Stimulated activated effector memory CD8-positive, alpha-beta T cell treated with anti-CD3 and anti-CD28 coated beads, Interleukin-12 subunit alpha, Interleukin-12 subunit beta, amount 100 ng/mL, for 72 hours (primary cell): ENCODE measurements around the gene XKR7.

ENCODE experiments used
- ATAC-seq: fragments of 150-1000 bp; cut with Tn5 transposase; 2 replicates; pipeline ENCODE4 v1.10.0; 2021
- DNase-seq, 2 donors: peaks; one replicate each; pipeline ENCODE4 v3.0.0; 2021 to 2022; ENCODE audit warnings: low spot score in 2 of 2
- H3K27ac Mint-ChIP-seq: one replicate; pipeline ENCODE4 v1.8.0; 2022; ENCODE audit warnings: mild to moderate bottlenecking, mixed read lengths
- H3K36me3 Mint-ChIP-seq: one replicate; pipeline ENCODE4 v1.8.0; 2022; ENCODE audit warnings: mild to moderate bottlenecking, mixed read lengths
- H3K4me1 Mint-ChIP-seq: one replicate; pipeline ENCODE4 v1.8.0; 2022; ENCODE audit warnings: mixed read lengths
- H3K4me3 Mint-ChIP-seq: one replicate; pipeline ENCODE4 v1.8.0; 2022; ENCODE audit warnings: mild to moderate bottlenecking, mixed read lengths
- H3K9me3 Mint-ChIP-seq: one replicate; pipeline ENCODE4 v1.8.0; 2022; ENCODE audit warnings: mixed read lengths

Gene XKR7

GRCh38 chr20:31934491-31934890 lies 33.5 kb upstream of the XKR7 start:
- Mint-ChIP-seq H3K4me1 (no peaks in the 10 kb centered on the region), H3K4me3 (no peak overlapping the region), H3K9me3 (no peaks in the 10 kb centered on the region)

DNA sequence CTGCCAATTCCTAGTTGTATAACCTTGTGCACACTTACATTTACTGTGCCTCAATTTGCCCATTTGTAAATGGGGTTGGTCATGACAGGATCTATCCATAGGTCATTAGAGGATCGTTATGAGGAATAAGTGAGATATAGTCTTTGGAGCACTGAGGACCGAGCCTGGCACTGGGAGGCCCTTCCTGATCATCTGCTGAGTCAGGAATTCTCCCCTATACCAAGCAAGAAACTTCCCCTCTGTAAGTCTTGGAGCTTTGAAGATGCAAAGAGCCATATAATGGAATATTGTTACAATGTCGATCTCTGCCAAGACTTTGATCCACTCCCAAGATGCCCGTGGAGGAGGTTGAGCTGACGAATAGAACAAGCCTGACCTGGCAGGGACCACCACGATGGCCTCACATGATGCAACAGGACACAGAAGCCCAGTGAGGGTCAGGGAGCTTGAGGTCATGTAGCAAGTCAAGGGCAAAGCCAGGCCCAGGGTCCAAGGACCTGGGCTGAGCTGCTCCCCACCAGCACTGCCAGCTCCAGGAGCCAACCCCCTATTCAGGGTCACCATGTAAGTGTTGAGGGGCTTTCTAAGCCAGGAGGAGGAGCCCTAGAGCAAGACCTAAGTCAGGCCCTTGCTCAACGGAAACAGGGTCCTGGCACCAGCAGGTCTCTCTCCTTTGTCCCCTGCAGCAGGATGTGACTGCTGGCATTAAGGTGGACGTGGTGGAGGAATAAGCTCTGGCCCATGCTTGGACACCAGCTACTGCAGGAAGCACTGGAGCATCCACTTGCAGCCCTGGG lies 32.8 kb upstream of the XKR7 start:
- Mint-ChIP-seq H3K36me3 (no peaks in the 10 kb centered on the region), H3K4me1 (no peaks in the 10 kb centered on the region), H3K27ac (no peak overlapping the region), H3K9me3 (no peaks in the 10 kb centered on the region), H3K4me3 (no peak overlapping the region)
- ATAC-seq (no peak), DNase-seq (no peak)

More at GRCh38 chr20:31934491-31934890, 33.5 kb upstream of the XKR7 start:
- Mint-ChIP-seq H3K27ac (no peak overlapping the region), H3K36me3 (no peaks in the 10 kb centered on the region)
- ATAC-seq (no peak), DNase-seq (no peak)

GRCh38 chr20:31936420-31936819 lies 31.5 kb upstream of the XKR7 start:
- Mint-ChIP-seq H3K9me3 (no peaks in the 10 kb centered on the region), H3K4me1 (no peaks in the 10 kb centered on the region), H3K27ac (no peak overlapping the region), H3K4me3 (no peak overlapping the region), H3K36me3 (no peaks in the 10 kb centered on the region)
- DNase-seq (no peak), ATAC-seq (no peak)

- no peak for DNase-seq
- Mint-ChIP-seq H3K9me3 (no peaks in the 10 kb centered on the region), H3K27ac (no peak overlapping the region), H3K36me3 (no peaks in the 10 kb centered on the region), H3K4me1 (no peaks in the 10 kb centered on the region), H3K4me3 (no peak overlapping the region)
- ATAC-seq, result no peak
These were observed 30.1 kb upstream of the XKR7 start for GRCh38 chr20:31937820-31938219.

GRCh38 chr20:31939661-31940060 lies 28.3 kb upstream of the XKR7 start:
- ATAC-seq, result no peak
- Mint-ChIP-seq H3K36me3 (peaks cover 5% of the 10 kb centered on the region), H3K9me3 (no peaks in the 10 kb centered on the region), H3K27ac (no peak overlapping the region), H3K4me1 (no peaks in the 10 kb centered on the region), H3K4me3 (no peak overlapping the region)
- DNase-seq, result no peak

- Mint-ChIP-seq H3K27ac (no peak overlapping the region), H3K4me3 (no peak overlapping the region), H3K36me3 (peaks cover 39% of the 10 kb centered on the region), H3K9me3 (no peaks in the 10 kb centered on the region), H3K4me1 (no peaks in the 10 kb centered on the region)
- ATAC-seq (no peak), DNase-seq (no peak)
These were observed 24.9 kb upstream of the XKR7 start for GRCh38 chr20:31943052-31943471.

- no peak overlapping the region for H3K4me3 Mint-ChIP-seq
- no peak overlapping the region for H3K27ac Mint-ChIP-seq
- H3K4me1 Mint-ChIP-seq, result peaks cover 17% of the 10 kb centered on the region
- peaks cover 56% of the 10 kb centered on the region for H3K36me3 Mint-ChIP-seq
- ATAC-seq, result no peak
- H3K9me3 Mint-ChIP-seq, result no peaks in the 10 kb centered on the region
- DNase-seq, result no peak
These were observed 22.6 kb upstream of the XKR7 start for GRCh38 chr20:31945319-31945718.

DNA sequence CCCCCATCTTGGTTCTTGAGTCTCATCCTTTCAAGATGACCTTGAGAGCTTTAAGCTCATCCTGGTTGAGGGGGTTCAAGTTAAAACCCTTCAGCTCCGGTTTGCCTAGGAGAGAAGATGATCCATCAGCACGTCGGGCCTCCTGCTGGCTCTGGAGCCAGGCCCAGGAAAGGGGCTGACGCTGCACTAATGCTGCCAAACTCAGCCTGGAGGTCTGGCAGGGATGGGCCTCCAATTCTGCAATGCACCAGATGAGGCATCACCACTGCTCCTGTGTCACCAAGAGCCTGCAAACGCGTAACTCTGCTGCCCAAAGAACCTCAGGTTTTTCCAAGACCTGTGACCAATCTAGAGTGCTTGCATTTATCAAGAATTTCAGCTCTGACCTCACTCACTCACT lies 22.2 kb upstream of the XKR7 start:
- Mint-ChIP-seq H3K4me3 (no peak overlapping the region), H3K9me3 (no peaks in the 10 kb centered on the region), H3K27ac (no peak overlapping the region), H3K36me3 (peaks cover 56% of the 10 kb centered on the region), H3K4me1 (peaks cover 22% of the 10 kb centered on the region)
- no peak for DNase-seq
- ATAC-seq, result no peak

DNA sequence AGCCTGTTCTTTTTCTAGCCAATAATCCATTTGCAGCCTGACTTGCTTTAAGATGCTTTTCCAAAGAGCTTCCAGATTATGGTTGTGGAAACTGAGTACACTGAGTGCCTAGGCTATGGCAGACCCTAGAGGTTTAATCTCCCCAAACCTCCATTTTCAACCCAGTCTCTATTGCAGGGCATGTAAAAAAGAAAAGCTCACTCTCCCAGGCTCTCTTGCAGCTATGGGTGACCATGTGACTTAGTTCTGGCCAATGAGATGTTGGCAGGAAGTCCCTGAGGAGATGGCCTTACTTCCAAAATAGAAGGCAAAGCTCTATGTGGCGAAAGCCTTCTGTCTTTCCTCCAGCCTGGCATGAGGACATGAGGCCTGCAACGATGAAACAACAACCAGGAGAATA lies 19.9 kb upstream of the XKR7 start:
- no peaks in the 10 kb centered on the region for H3K9me3 Mint-ChIP-seq
- H3K36me3 Mint-ChIP-seq, result peaks cover 69% of the 10 kb centered on the region
- H3K4me1 Mint-ChIP-seq, result peaks cover 37% of the 10 kb centered on the region
- H3K4me3 Mint-ChIP-seq, result no peak overlapping the region
- DNase-seq (no peak), ATAC-seq (no peak)
- no peak overlapping the region for H3K27ac Mint-ChIP-seq

- Mint-ChIP-seq H3K4me1 (peaks cover 37% of the 10 kb centered on the region), H3K9me3 (no peaks in the 10 kb centered on the region), H3K36me3 (peaks cover 60% of the 10 kb centered on the region), H3K4me3 (peak overlapping the region; percentile 97), H3K27ac (peak overlapping the region; percentile 99)
- no peak for ATAC-seq
- no peak for DNase-seq
These were observed 17.9 kb upstream of the XKR7 start for GRCh38 chr20:31949877-31950646.

DNA sequence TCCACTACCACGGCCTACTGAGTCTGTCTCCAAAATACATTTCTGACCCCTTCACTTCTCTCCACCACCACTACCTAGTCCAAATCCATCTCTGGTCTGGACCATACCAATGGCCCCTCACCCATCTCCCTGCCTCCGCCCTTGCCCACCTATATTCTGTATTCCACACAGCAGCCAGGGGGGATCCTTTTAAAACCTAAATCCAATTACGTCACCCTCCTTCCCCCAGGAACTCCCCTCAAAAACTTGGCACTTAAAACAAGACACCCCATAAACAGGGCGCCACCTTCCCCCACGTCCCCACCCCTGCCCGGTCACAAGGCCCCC lies 16.8 kb upstream of the XKR7 start:
- peak overlapping the region; percentile 99 for H3K27ac Mint-ChIP-seq
- ATAC-seq (no peak), DNase-seq (no peak)
- peaks cover 49% of the 10 kb centered on the region for H3K36me3 Mint-ChIP-seq
- peaks cover 37% of the 10 kb centered on the region for H3K4me1 Mint-ChIP-seq
- no peaks in the 10 kb centered on the region for H3K9me3 Mint-ChIP-seq
- peak overlapping the region; percentile 97 for H3K4me3 Mint-ChIP-seq

DNA sequence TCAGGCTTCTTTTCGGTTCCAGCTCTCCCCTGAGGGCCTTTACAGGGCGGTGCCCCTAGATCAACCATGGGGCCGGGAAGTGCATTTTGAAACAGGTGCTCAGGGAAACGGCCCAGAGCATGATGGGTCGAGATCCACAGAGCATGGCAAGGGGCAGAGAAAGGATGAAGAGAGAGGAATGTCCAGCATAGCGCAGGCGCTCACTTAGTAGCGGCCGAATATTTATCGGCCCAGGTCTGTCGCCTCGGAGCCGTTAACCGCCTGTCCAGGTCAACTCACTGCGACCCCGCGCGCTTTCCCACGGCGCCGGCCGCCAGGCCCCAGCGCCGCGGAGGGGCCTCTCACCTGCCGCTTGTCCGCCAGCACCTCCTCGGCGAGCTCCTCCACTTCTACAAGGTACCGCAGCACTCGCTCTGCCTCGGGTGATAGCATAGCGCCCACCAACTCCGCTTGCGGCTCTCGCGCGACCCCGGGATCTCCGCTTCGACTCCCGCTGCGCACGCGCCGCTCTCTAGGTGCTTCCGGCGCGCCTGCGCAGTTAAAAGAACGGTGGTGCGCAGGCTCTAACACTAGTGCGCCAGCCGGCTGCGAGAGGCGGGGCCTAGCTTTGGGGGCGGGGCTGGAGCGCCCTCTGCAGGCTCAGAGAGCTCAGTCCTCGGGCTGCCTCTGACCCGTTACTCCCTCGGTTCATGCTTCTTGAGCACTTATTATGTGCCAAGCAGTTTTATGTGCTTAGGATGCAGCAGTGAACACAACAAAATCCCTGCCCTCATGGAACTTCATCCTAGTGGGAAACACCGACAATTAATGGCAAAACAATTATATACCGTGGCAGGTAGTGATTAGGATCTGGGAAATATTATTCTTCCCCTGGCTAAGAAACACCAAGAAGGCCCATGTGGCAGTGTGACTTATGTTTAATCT lies 16.2 kb upstream of the XKR7 start, which contains the start of gene PDRG1:
Gene PDRG1 (minus strand): TSS at position 517 of the 924 bp plus-strand sequence. CDS start 85 bp downstream, at position 432.
- Mint-ChIP-seq H3K4me1 (peaks cover 37% of the 10 kb centered on the region), H3K4me3 (peak within 1 kb of the TSS; percentile 97), H3K36me3 (peaks cover 43% of the 10 kb centered on the region), H3K9me3 (no peaks in the 10 kb centered on the region), H3K27ac (peak within 1 kb of the TSS; percentile 99)
- ATAC-seq (peak; percentile 96), DNase-seq (peak; percentile 98 to 99)

DNA sequence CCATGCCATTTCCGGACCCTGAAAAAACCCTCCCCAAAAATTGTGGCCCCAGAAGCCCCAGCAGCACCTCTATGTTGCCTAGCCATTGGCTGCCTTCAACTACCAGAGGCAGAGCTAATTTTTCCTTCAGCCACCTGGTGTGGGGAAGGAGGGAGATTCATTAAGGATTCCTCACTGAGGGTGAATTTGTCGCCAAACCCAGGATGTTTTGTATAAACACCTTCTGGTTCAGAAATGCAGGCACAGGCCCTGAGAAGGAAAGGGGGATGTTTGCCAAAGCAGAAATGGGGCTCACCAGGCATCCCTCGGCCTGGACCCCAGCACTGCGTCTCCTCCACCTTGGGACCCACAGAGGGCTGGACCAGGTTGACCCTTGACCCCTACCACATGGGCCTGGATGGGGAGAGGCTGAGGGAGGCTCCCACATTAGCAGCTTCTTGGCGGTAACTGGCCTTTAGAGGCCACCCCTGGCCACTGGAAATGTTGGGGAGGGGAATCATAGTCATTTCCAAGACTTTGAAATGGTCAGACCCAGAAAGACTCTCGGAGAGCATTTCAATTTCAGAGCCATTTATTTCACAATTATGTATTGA lies 14.3 kb upstream of the XKR7 start:
- no peak for DNase-seq
- H3K4me1 Mint-ChIP-seq, result peaks cover 36% of the 10 kb centered on the region
- no peak overlapping the region for H3K4me3 Mint-ChIP-seq
- H3K36me3 Mint-ChIP-seq, result peaks cover 24% of the 10 kb centered on the region
- ATAC-seq, result no peak
- H3K27ac Mint-ChIP-seq, result no peak overlapping the region
- no peaks in the 10 kb centered on the region for H3K9me3 Mint-ChIP-seq

- DNase-seq, result no peak
- H3K36me3 Mint-ChIP-seq, result peaks cover 20% of the 10 kb centered on the region
- no peaks in the 10 kb centered on the region for H3K9me3 Mint-ChIP-seq
- H3K4me3 Mint-ChIP-seq, result no peak overlapping the region
- no peak for ATAC-seq
- H3K27ac Mint-ChIP-seq, result no peak overlapping the region
- H3K4me1 Mint-ChIP-seq, result peaks cover 29% of the 10 kb centered on the region
These were observed 13.5 kb upstream of the XKR7 start for GRCh38 chr20:31954500-31954899.
